Prostate gland (tissue), 2 donors: ENCODE measurements around the gene CHMP6. TPM values are rescaled to one million over a fixed set of nuclear protein-coding genes. Genes with fewer than 3 reads are reported as not detected.
A peak's percentile ranks its signal among the peaks of the same experiment; 100 is the strongest.

Experiments
- DNase-seq: peaks from one replicate; pipeline ENCODE4 v3.0.0-alpha.2; 2019; ENCODE audit warnings: low spot score
- H3K27ac ChIP-seq, 2 donors: fragments of 200-600 bp; sonication (generic); 2 replicates each; pipeline ENCODE4 v1.5.1; 2017 to 2019
- H3K27me3 ChIP-seq: fragments of 200-600 bp; sonication (generic); replicated peaks from 2 replicates; pipeline ENCODE4 v1.5.1; 2019; ENCODE audit not compliant: insufficient read depth
- H3K36me3 ChIP-seq, 2 donors: fragments of 200-600 bp; sonication (generic); 1 replicate in 1 of 2; 2 replicates in 1 of 2; pipeline versions ENCODE4 v1.5.1 to v1.8.1; 2017 to 2019
- H3K4me1 ChIP-seq: fragments of 200-600 bp; sonication (generic); replicated peaks from 2 replicates; pipeline ENCODE4 v1.5.1; 2019
- H3K4me3 ChIP-seq, 2 donors: fragments of 200-600 bp; sonication (generic); 2 replicates each; pipeline ENCODE4 v1.5.1; 2017 to 2019
- H3K9me3 ChIP-seq: fragments of 200-600 bp; sonication (generic); 2 replicates; pipeline ENCODE4 v1.5.1; 2017
- POLR2A ChIP-seq: fragments of 450-650 bp; IDR thresholded peaks from one replicate; pipeline ENCODE4 v1.6.1; 2016; ENCODE audit warnings: antibody characterized with exemption, mild to moderate bottlenecking
- POLR2AphosphoS5 ChIP-seq: sonication (generic); formaldehyde crosslinking; IDR thresholded peaks from one replicate; pipeline ENCODE4 v1.6.1; 2017; ENCODE audit warnings: antibody characterized with exemption
- WGBS: methylation state at CpG from one replicate; pipeline ENCODE4 v1.1.5; 2018; 5-methylcytosine and 5-hydroxymethylcytosine counted together
- intact Hi-C: fragments of 100-400 bp; cut with DNase I; formaldehyde crosslinking; loops from one replicate; pipeline ENCODE4 v1.14.2; 2022
- total RNA-seq, 2 donors: library from RNA; depleted of rRNA; stranded (reverse); fragments of >200 nt; gene quantifications; one replicate each; pipeline ENCODE4 v1.1.0, GENCODE V29; 2016
- TF ChIP-seq, protein P1 (sequence below), 4 experiments: fragments of 200-600 bp in 2 of 4; fragments of 450-650 bp in 2 of 4; sonication (generic) in 2 of 4; IDR thresholded peaks; 1 replicate in 3 of 4; 2 replicates in 1 of 4; pipeline ENCODE4 v1.5.1; 2016 to 2019; ENCODE audit warnings: antibody characterized with exemption in 4 of 4, mild to moderate bottlenecking in 2 of 4, moderate library complexity in 2 of 4

Gene CHMP6
- total RNA-seq, 2 donors from 2014 or later, result 30.6 to 35.3 TPM

DNA sequence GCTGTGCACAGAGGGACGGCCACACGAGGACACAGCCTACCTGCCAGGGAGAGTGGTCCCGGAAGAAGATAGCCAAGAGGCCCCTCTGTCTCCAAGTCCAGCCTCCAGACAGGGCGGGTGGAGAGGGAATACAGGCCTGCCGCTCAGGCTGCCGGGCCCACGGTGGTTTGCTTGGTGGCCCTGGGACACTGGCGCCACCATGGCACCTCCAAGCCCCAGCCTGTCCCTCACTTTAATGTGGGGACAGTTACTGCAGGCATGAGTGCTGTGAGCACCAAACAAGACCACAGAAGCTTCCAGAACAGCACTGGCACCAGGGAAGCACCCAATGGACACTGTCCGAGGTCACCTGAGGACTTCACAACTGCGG is 22.0 kb upstream of the CHMP6 start:
- H3K27ac ChIP-seq, result no peak overlapping the region
- TF ChIP-seq, protein P1, sequence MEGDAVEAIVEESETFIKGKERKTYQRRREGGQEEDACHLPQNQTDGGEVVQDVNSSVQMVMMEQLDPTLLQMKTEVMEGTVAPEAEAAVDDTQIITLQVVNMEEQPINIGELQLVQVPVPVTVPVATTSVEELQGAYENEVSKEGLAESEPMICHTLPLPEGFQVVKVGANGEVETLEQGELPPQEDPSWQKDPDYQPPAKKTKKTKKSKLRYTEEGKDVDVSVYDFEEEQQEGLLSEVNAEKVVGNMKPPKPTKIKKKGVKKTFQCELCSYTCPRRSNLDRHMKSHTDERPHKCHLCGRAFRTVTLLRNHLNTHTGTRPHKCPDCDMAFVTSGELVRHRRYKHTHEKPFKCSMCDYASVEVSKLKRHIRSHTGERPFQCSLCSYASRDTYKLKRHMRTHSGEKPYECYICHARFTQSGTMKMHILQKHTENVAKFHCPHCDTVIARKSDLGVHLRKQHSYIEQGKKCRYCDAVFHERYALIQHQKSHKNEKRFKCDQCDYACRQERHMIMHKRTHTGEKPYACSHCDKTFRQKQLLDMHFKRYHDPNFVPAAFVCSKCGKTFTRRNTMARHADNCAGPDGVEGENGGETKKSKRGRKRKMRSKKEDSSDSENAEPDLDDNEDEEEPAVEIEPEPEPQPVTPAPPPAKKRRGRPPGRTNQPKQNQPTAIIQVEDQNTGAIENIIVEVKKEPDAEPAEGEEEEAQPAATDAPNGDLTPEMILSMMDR (IDR thresholded peaks at IDR 0.05), result no peak
- no peak for TF ChIP-seq POLR2A
- TF ChIP-seq POLR2AphosphoS5, result no peak

DNA sequence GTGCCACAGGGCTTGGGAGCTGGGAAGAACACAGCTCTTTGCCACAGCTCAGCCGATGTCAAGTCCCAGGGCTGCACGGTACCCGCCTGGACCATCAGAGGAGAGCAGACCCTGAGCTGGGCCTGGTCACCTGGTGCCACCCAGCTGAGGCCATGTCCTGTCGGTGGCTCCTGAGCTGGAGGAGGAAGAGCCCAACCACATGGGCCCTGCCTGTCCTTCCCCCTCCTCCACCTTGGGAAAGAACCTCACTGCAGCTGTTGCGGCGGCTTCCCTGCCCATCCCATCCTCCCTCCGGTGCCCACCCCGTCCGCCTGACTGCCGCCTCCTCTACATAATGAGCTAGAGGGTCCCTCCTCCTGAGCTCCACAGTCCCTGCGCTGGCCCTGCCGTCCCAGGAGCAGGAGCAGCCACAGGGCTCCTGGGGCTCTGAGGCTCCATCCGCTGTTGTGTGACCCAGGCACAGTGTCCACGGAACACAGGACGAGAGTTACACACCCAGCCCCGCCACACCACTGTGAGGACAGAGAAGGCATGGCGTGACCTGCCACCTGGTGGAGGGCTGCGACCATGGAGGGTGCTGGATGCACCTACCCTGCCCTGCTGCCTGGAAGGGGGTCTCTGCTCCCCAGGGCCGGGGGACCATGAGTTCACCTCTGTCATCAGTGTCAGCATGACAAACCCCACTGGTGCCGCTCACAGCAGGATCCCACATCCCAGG is 21.4 kb upstream of the CHMP6 start:
- intact Hi-C loops, result loop anchor here (2.0 to 5.0 kb wide), 2 partner anchors 103 to 493 kb away; partner anchors contain the start of gene NPTX1
- H3K27ac ChIP-seq, result no peak overlapping the region
- H3K4me3 ChIP-seq, result no peak overlapping the region
- peaks cover 10% of the 10 kb centered on the region for H3K27me3 ChIP-seq
- 29% methylated on average over 11 of the region's 20 CpGs for WGBS
- DNase-seq, result peak; percentile 32
- peaks cover 6% of the 10 kb centered on the region for H3K4me1 ChIP-seq
- no peaks in the 10 kb centered on the region for H3K36me3 ChIP-seq
- H3K9me3 ChIP-seq, result no peaks in the 10 kb centered on the region
- TF ChIP-seq, protein P1 (IDR thresholded peaks at IDR 0.05), result peak; percentile 13 to 76 (median 66)
- no peak for TF ChIP-seq POLR2A

More for the DNA sequence above, 22.0 kb upstream of the CHMP6 start:
- Histone ChIP-seq H3K4me1 (peaks cover 6% of the 10 kb centered on the region), H3K36me3 (no peaks in the 10 kb centered on the region), H3K9me3 (no peaks in the 10 kb centered on the region), H3K27me3 (peaks cover 10% of the 10 kb centered on the region), H3K4me3 (no peak overlapping the region)
- no peak for DNase-seq
- 79% methylated on average over 10 of the region's 10 CpGs for WGBS
- intact Hi-C loops, result loop anchor here (2.0 to 10.0 kb wide), 3 partner anchors 103 to 515 kb away; partner anchors contain the start of gene NPTX1

DNA sequence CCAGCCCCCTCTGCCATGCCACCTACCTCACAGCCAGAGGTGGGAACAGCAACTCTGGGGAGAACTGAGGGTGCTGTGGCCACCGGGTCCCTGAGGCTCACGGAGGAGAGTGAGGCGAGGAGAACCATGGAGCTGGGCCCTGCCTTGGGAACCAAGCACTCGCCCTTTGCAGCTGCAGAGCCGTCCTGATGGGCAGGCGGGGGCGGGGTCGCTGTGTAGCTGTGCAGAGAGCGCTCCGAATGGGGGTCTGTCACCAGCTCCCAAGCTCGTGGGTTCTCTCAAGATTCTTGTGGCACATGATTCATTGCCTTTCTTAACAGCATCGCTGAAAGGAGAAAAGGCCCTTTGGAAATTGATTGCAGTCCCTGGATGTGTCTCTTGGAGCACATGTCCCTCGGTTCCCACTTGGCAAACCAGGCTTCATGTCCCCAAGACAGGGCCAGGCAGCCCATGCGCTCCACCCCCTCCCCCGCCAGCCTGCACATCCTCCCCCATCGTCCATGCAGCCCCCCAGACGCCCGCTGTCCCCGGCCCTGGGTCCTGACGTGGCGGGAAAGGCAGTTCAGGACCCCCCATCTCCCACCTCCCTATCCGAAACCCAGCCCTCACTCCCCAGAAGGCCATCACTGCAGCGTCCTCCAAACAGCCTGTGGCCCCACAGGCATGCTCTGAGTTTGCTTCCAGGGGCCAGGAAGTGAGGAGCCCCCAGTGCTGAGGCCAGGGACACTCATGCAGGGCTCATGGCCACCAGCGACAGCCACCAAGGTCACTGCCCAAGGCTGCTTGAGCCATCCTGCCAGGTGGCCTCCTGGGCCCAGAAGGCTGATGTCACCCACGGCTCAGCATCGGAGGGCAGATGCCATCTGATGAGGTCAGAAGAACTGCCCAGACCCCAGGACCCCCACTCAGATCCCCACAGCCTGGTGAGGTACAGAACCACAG is 20.6 kb upstream of the CHMP6 start:
- Histone ChIP-seq H3K4me1 (peaks cover 6% of the 10 kb centered on the region), H3K27me3 (peaks cover 10% of the 10 kb centered on the region), H3K9me3 (no peaks in the 10 kb centered on the region), H3K4me3 (no peak overlapping the region), H3K36me3 (no peaks in the 10 kb centered on the region), H3K27ac (no peak overlapping the region)
- TF ChIP-seq, protein P1 (IDR thresholded peaks at IDR 0.05), result no peak
- TF ChIP-seq POLR2A, result no peak
- 61% methylated on average over 26 of the region's 26 CpGs for WGBS
- no peak for DNase-seq
- intact Hi-C loops, result loop anchor here (2.0 to 5.0 kb wide), 2 partner anchors 104 to 494 kb away; partner anchors contain the start of gene NPTX1

DNA sequence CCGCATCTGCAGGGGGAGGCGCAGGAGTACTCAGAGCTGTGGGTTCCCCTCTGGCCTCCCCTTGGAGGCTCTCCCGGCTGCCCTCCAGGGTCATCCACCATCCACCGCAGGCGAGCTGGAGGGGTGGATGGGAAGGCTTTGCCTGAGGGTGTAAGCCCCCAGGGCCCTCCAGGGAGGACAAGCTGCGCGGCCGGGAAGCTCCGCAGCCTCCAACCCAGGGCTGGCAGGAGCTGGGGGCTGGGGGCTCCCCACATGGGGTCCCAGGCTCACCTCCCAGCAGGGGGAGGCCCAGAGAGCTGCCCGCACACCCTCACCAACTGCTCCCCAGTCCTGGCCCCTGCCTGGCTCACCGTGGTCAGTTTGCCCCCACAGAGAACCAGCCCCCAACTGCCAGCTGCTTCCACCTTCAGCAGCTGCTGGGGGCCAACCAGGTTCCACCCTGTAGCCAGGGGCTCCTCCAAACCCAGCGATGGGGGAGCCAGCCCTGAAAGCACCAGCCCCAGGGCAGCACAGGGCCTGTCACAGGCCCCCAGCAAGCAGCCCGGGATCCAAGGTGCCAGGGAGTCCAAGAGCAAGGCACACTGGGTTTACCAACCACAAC is 19.8 kb upstream of the CHMP6 start:
- intact Hi-C loops, result loop anchor here (2.0 to 5.0 kb wide), 2 partner anchors 105 to 495 kb away; partner anchors contain the start of gene NPTX1
- H3K4me3 ChIP-seq, result no peak overlapping the region
- no peaks in the 10 kb centered on the region for H3K36me3 ChIP-seq
- no peaks in the 10 kb centered on the region for H3K9me3 ChIP-seq
- WGBS, result 77% methylated on average over 11 of the region's 13 CpGs
- TF ChIP-seq, protein P1 (IDR thresholded peaks at IDR 0.05), result no peak
- no peak for TF ChIP-seq POLR2A
- DNase-seq, result no peak
- H3K4me1 ChIP-seq, result peaks cover 6% of the 10 kb centered on the region
- H3K27ac ChIP-seq, result no peak overlapping the region
- H3K27me3 ChIP-seq, result peaks cover 10% of the 10 kb centered on the region
